ENCODE data around the gene RGMA.

Gene RGMA

GRCh38 chr15:93056836-93057235 is 32.2 kb downstream of the RGMA start:
- no peak overlapping the region for H3K4me3 ChIP-seq (ENCODE audit: low read depth, low read length)
- TF ChIP-seq CTCF (IDR thresholded peaks at IDR 0.05; ENCODE audit: low read depth, low read length, missing control alignments): no peak
- DNase-seq: no peak
- in situ Hi-C loops (cut with HindIII; ENCODE audit: low pct_ligation_motif_present, low sequenced_read_pairs): no loop called here
- H3K27me3 ChIP-seq (replicated peaks): peaks cover 3% of the 10 kb centered on the region
- H3K36me3 ChIP-seq (replicated peaks): no peaks in the 10 kb centered on the region
- no peak overlapping the region for H3K27ac ChIP-seq

- Histone ChIP-seq H3K4me3 (ENCODE audit: low read depth, low read length) (no peak overlapping the region), H3K27me3 (replicated peaks) (peaks cover 3% of the 10 kb centered on the region), H3K36me3 (replicated peaks) (no peaks in the 10 kb centered on the region), H3K27ac (no peak overlapping the region)
- in situ Hi-C loops (cut with HindIII; ENCODE audit: low pct_ligation_motif_present, low sequenced_read_pairs): no loop called here
- TF ChIP-seq CTCF (IDR thresholded peaks at IDR 0.05; ENCODE audit: low read depth, low read length, missing control alignments): no peak
- no peak for DNase-seq
Observed at GRCh38 chr15:93055211-93055610, 33.8 kb downstream of the RGMA start.

GRCh38 chr15:93052090-93052879 is 36.7 kb downstream of the RGMA start:
- in situ Hi-C loops (cut with HindIII; ENCODE audit: low pct_ligation_motif_present, low sequenced_read_pairs): no loop called here
- no peak for DNase-seq
- TF ChIP-seq CTCF (IDR thresholded peaks at IDR 0.05; ENCODE audit: low read depth, low read length, missing control alignments): peak; percentile 14

GRCh38 chr15:93051236-93052089 is 37.5 kb downstream of the RGMA start:
- no peaks in the 10 kb centered on the region for H3K36me3 ChIP-seq (replicated peaks)
- no peak for TF ChIP-seq CTCF (IDR thresholded peaks at IDR 0.05; ENCODE audit: low read depth, low read length, missing control alignments)

More at GRCh38 chr15:93052090-93052879, 36.7 kb downstream of the RGMA start:
- Histone ChIP-seq H3K27ac (no peak overlapping the region), H3K27me3 (replicated peaks) (no peaks in the 10 kb centered on the region), H3K4me3 (ENCODE audit: low read depth, low read length) (no peak overlapping the region), H3K36me3 (replicated peaks) (no peaks in the 10 kb centered on the region)

GRCh38 chr15:93050648-93051047 is 38.4 kb downstream of the RGMA start:
- no peak for DNase-seq
- in situ Hi-C loops (cut with HindIII; ENCODE audit: low pct_ligation_motif_present, low sequenced_read_pairs): no loop called here
- Histone ChIP-seq H3K27ac (no peak overlapping the region), H3K27me3 (replicated peaks) (no peaks in the 10 kb centered on the region), H3K4me3 (ENCODE audit: low read depth, low read length) (no peak overlapping the region), H3K36me3 (replicated peaks) (no peaks in the 10 kb centered on the region)
- TF ChIP-seq CTCF (IDR thresholded peaks at IDR 0.05; ENCODE audit: low read depth, low read length, missing control alignments): no peak

More at GRCh38 chr15:93051236-93052089, 37.5 kb downstream of the RGMA start:
- in situ Hi-C loops (cut with HindIII; ENCODE audit: low pct_ligation_motif_present, low sequenced_read_pairs): no loop called here
- no peak overlapping the region for H3K4me3 ChIP-seq (ENCODE audit: low read depth, low read length)
- H3K27me3 ChIP-seq (replicated peaks): no peaks in the 10 kb centered on the region
- DNase-seq: no peak
- no peak overlapping the region for H3K27ac ChIP-seq
